Fibroblast of mammary gland (primary cell): ENCODE data around the gene BICC1.
A peak's percentile ranks its signal among the peaks of the same experiment; 100 is the strongest.

ENCODE experiments used
- DNase-seq: peaks from one replicate; pipeline ENCODE4 v3.0.0-alpha.2; 2010; ENCODE audit warnings: low read depth
- H3K4me3 ChIP-seq: 2 replicates; pipeline ENCODE4 v1.5.1; 2011; ENCODE audit warnings: low read depth, mild to moderate bottlenecking, low read length, moderate library complexity; ENCODE audit not compliant: control insufficient read depth
- TF ChIP-seq, protein P1 (sequence below): conservative IDR thresholded peaks from 2 replicates; pipeline ENCODE4 v1.5.1; 2011; ENCODE audit warnings: low read depth, low read length, inconsistent platforms; ENCODE audit not compliant: control insufficient read depth, insufficient read depth

Gene BICC1

DNA sequence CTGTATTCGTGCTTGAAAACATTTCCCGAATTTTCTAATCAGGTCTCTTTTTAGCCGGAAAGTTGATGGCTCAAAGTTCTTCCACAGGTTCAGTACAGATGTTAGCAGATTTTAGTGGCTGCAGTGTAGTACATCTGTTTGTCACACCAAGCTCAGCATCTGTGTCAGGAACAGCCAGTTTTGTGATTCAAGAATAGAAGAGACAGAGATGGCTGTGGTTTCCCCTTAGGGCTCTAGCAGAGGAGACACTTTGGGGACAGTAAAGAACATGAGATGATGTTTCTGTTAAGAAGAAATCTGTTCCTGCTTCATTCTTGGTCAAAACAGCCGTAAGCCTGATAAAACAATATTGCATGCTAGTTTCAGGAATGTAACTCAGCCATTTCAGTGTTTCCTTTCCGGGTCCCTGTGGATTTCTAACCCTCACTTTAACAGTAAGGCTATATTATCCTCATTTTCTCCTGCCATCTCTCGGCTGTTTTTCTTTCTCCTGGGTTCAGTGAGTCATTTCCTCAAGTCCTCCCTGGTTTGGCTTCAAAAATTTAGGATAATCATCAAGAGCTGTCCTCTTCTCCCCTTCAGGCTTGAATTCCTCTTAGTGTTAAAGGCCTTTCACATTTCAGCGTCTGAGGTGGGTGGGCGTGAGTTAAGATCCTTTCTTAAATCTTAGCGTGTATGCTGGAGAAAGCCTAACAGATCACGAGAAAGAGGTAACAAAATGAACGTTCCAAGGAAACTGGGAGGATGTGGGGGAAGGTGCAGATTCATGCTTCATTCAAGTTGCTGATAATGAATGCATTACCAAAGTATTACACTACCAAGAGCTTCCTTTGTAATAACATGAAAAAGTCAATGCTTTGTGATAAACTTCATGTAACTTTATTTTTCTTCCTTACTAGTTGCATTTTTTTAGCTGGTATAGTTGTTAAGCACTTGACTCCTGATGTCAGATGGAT lies 37.1 kb upstream of the BICC1 start:
- peak overlapping the region; percentile 31 for H3K4me3 ChIP-seq
- TF ChIP-seq, protein P1, sequence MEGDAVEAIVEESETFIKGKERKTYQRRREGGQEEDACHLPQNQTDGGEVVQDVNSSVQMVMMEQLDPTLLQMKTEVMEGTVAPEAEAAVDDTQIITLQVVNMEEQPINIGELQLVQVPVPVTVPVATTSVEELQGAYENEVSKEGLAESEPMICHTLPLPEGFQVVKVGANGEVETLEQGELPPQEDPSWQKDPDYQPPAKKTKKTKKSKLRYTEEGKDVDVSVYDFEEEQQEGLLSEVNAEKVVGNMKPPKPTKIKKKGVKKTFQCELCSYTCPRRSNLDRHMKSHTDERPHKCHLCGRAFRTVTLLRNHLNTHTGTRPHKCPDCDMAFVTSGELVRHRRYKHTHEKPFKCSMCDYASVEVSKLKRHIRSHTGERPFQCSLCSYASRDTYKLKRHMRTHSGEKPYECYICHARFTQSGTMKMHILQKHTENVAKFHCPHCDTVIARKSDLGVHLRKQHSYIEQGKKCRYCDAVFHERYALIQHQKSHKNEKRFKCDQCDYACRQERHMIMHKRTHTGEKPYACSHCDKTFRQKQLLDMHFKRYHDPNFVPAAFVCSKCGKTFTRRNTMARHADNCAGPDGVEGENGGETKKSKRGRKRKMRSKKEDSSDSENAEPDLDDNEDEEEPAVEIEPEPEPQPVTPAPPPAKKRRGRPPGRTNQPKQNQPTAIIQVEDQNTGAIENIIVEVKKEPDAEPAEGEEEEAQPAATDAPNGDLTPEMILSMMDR: no peak
- peak; percentile 79 for DNase-seq

DNA sequence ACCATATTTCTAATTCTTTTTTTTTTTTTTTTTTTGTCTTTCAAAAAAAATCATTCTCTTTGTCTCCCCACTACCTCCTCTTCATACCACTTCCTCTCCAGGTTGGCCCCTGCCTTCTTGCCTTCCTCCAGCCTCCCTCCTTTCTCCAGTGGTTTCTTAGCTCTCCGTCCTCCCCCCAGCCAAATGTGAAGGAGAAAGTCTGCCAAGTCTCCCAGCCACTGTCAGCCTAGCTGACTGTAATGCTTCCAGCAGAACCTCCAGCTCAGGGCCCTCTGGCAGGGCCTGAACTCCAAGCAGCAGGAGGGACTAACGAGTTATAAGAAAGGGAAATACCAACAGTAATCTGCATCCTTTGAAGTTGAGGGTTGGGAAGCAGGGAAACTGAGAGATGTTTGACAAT lies 35.5 kb upstream of the BICC1 start:
- TF ChIP-seq, protein P1: no peak
- no peak overlapping the region for H3K4me3 ChIP-seq
- DNase-seq: peak; percentile 57

DNA sequence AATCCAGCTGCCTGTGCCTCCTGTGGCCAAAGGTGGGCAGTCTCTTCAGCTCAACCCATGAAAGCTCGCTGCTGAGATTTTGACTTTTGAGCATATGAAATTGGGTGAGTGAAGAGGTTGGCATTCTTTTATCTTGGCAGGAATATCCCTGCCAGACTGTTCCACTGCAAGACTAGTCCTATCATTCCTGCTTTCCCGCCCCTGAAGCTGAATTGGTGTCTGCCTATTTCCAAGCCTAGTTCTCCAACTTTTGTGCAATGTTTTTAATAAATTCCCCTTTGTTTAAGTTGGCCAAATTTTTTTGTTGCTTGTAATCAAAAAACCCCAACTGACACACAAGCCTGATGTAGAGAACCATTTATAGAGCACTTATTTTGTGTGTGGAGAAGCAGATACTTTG lies 34.8 kb upstream of the BICC1 start:
- TF ChIP-seq, protein P1: no peak
- no peak for DNase-seq
- no peak overlapping the region for H3K4me3 ChIP-seq

DNA sequence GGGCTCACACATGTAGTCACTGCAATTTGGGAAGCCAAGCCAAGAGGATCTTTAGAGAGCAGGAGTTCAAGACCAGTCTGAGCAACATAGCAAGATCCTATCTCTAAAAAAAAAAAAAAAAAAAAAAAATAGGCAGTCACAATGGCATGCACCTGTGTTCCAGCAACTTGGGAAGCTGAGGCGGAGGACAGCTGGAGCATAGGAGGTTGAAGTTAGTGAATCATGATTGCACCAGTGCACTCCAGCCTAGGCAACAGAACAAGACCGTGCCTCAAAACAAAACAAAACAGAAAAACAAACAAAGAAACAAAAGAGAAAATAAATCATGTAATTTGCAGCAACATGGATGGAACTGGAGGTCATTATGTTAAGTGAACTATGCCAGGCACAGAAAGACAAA lies 33.6 kb upstream of the BICC1 start:
- DNase-seq: no peak
- no peak overlapping the region for H3K4me3 ChIP-seq
- TF ChIP-seq, protein P1: no peak

DNA sequence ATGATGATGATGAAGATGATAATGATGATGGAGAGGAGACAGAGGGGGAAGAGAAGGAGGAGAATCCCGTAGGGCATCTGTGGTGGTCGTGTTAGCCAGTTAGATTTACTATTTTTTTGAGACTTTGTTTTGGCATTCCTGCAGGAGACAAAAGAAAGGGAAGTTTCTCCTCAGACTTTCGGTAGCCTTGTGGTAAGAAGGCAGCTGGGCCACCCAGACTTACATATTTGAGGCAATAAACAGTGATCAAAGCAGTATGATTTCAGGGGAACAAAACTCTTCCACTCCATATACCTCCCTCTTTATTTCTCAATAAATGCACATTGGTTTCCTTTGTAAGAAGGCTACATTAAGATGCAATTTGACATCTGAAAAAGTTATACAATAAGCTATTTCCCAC lies 32.4 kb upstream of the BICC1 start:
- TF ChIP-seq, protein P1: no peak
- H3K4me3 ChIP-seq: no peak overlapping the region
- DNase-seq: no peak

DNA sequence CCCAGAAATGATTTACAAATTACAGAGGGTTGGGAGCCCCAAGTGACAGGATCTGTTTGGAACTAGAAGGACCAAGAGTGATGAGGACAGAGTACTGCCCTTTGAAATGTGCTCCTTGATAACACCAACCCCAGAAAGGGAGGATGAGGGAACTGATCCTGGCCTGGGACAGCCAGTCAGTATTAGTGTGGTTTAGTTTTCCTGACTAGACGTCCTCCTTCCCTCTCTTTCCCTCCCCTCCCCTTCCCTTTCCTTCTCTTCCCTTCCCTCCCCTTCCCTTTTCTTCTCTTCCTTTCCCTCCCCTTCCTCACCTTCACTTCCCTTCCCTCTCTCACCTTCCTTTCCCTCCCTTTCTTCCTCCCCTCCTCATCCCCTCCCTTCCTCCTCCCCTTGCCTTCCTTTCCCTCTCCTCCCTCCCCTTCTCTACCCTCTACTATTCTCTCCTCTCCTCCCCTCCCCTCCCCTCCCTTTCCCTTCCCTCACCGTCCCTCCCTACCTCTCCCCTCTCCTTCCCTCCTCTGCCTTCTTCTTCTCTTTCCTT lies 31.0 kb upstream of the BICC1 start:
- TF ChIP-seq, protein P1: no peak
- H3K4me3 ChIP-seq: no peak overlapping the region
- no peak for DNase-seq
